Peyer's patch (tissue), 4 donors: Measurements from ENCODE around the gene GFY.

Experiments used
- CTCF ChIP-seq, 6 experiments: fragments of 450-650 bp in 4 of 6; fragments of 200-600 bp in 2 of 6; sonication (generic) in 1 of 6; IDR thresholded peaks; one replicate each; pipeline ENCODE4 v1.5.1; 2017 to 2019; ENCODE audit warnings: antibody characterized with exemption in 6 of 6, mild to moderate bottlenecking in 3 of 6, moderate library complexity in 1 of 6
- POLR2A ChIP-seq, 2 donors: fragments of 450-650 bp; IDR thresholded peaks; one replicate each; pipeline ENCODE4 v1.5.1; 2017; ENCODE audit warnings: antibody characterized with exemption in 2 of 2, mild to moderate bottlenecking in 2 of 2, moderate library complexity in 2 of 2

DNA sequence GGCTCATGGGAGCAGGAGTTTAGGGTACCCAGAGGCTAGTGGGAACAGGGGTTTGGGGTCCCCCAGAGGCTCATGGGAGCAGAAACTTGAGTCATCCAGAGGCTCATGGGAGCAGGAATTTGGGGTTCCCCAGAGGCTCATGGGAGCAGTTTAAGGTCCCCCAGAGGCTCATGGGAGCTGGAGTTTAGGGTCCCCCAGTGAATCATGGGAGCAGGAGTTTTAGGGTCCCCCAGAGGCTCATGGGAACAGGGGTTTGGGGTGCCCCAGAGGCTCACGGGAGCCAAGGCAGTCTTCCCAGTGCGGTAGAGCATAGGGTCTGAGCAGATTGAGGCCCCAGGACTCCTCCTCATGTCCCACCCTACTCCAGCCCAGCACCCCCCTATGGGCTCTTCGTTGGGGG is 40.2 kb downstream of the GFY start:
- TF ChIP-seq CTCF (IDR thresholded peaks at IDR 0.05): no peak
- TF ChIP-seq POLR2A (IDR thresholded peaks at IDR 0.05): no peak
